WTC11 (cell line): Measurements from ENCODE around the gene SBF2. TPM values are rescaled to one million over a fixed set of nuclear protein-coding genes. Genes with fewer than 3 reads are reported as not detected.

Experiments
- ATAC-seq: fragments of 200-7000 bp; cut with Tn5 transposase; 2 replicates; pipeline ENCODE4 v1.10.0; 2021; ENCODE audit warnings: mild to moderate bottlenecking, moderate library complexity
- CTCF ChIA-PET: fragments of 300-600 bp; sonication (Branson Sonifier 250); formaldehyde crosslinking; loops from one replicate; lab custom pipeline; 2021; ENCODE audit warnings: antibody characterized with exemption; lab: Charles Lee
- POLR2A ChIA-PET: fragments of 350-600 bp; sonication (Branson Sonifier 250); formaldehyde crosslinking; loops from one replicate; lab custom pipeline; 2021; ENCODE audit warnings: antibody characterized with exemption; lab: Charles Lee
- DNase-seq: peaks from one replicate; pipeline ENCODE4 v3.0.0; 2021; ENCODE audit warnings: low spot score
- H3K27ac Mint-ChIP-seq: 2 replicates; pipeline ENCODE4 v1.8.0; 2021; ENCODE audit warnings: mixed read lengths
- H3K27me3 Mint-ChIP-seq: 2 replicates; pipeline ENCODE4 v1.8.0; 2021; ENCODE audit warnings: low read depth, mild to moderate bottlenecking, moderate library complexity, mixed read lengths
- H3K36me3 Mint-ChIP-seq: 2 replicates; pipeline ENCODE4 v1.8.0; 2021; ENCODE audit warnings: mixed read lengths
- H3K4me1 Mint-ChIP-seq: 2 replicates; pipeline ENCODE4 v1.8.0; 2022; ENCODE audit warnings: mixed read lengths
- H3K4me3 Mint-ChIP-seq: 2 replicates; pipeline ENCODE4 v1.8.0; 2021; ENCODE audit warnings: mild to moderate bottlenecking, moderate library complexity, mixed read lengths
- H3K9me3 Mint-ChIP-seq: 2 replicates; pipeline ENCODE4 v1.8.0; 2021; ENCODE audit warnings: mixed read lengths
- AR ChIP-seq: fragments of 250-450 bp; sonication (Bioruptor Pico); IDR thresholded peaks from 2 replicates; pipeline ENCODE4 v1.9.0; 2021; ENCODE audit warnings: mild to moderate bottlenecking
- ATF1 ChIP-seq: sonication (generic); formaldehyde crosslinking; IDR thresholded peaks from 2 replicates; pipeline ENCODE4 v1.8.1; 2023; ENCODE audit warnings: mild to moderate bottlenecking, moderate library complexity, missing genetic modification reagents
- CREB1 ChIP-seq: sonication (generic); formaldehyde crosslinking; IDR thresholded peaks from 2 replicates; pipeline ENCODE4 v1.8.0; 2023; ENCODE audit warnings: mild to moderate bottlenecking, missing genetic modification reagents
- EMX1 ChIP-seq: fragments of 250-450 bp; sonication (Bioruptor Pico); IDR thresholded peaks from 2 replicates; pipeline ENCODE4 v1.8.0; 2021; ENCODE audit warnings: mild to moderate bottlenecking
- FOXK1 ChIP-seq: sonication (generic); formaldehyde crosslinking; IDR thresholded peaks from 2 replicates; pipeline ENCODE4 v1.8.0; 2022; ENCODE audit warnings: mild to moderate bottlenecking, moderate library complexity, missing genetic modification reagents
- FOXP1 ChIP-seq: sonication (generic); formaldehyde crosslinking; IDR thresholded peaks from 2 replicates; pipeline ENCODE4 v1.8.0; 2022; ENCODE audit warnings: missing genetic modification reagents, mild to moderate bottlenecking, moderate library complexity, borderline replicate concordance
- GRHL2 ChIP-seq: fragments of 250-450 bp; sonication (Bioruptor Pico); IDR thresholded peaks from 2 replicates; pipeline ENCODE4 v1.8.0; 2022; ENCODE audit warnings: mild to moderate bottlenecking, moderate library complexity; ENCODE audit not compliant: insufficient replicate concordance, severe bottlenecking
- KAT7 ChIP-seq: sonication (generic); formaldehyde crosslinking; IDR thresholded peaks from 2 replicates; pipeline ENCODE4 v1.8.1; 2023; ENCODE audit warnings: missing genetic modification reagents, mild to moderate bottlenecking, borderline replicate concordance
- MLX ChIP-seq: sonication (generic); formaldehyde crosslinking; IDR thresholded peaks from 2 replicates; pipeline ENCODE4 v1.8.1; 2023; ENCODE audit warnings: mild to moderate bottlenecking, missing genetic modification reagents, moderate library complexity
- MXD4 ChIP-seq: fragments of 250-450 bp; sonication (Bioruptor Pico); IDR thresholded peaks from 2 replicates; pipeline ENCODE4 v1.8.0; 2021; ENCODE audit warnings: mild to moderate bottlenecking, moderate library complexity, borderline replicate concordance
- NFE2L1 ChIP-seq: sonication (generic); formaldehyde crosslinking; IDR thresholded peaks from 2 replicates; pipeline ENCODE4 v1.8.1; 2023; ENCODE audit warnings: missing genetic modification reagents
- NFYB ChIP-seq: sonication (generic); formaldehyde crosslinking; conservative IDR thresholded peaks from 2 replicates; pipeline ENCODE4 v1.8.0; 2022; ENCODE audit warnings: low read depth, missing genetic modification reagents
- PREB ChIP-seq: sonication (generic); formaldehyde crosslinking; IDR thresholded peaks from 2 replicates; pipeline ENCODE4 v1.8.1; 2022; ENCODE audit warnings: mild to moderate bottlenecking, missing genetic modification reagents, moderate library complexity, borderline replicate concordance
- PRRX2 ChIP-seq: fragments of 250-450 bp; sonication (Bioruptor Pico); IDR thresholded peaks from 2 replicates; pipeline ENCODE4 v1.8.0; 2021; ENCODE audit warnings: mild to moderate bottlenecking
- SMAD3 ChIP-seq: sonication (generic); formaldehyde crosslinking; IDR thresholded peaks from 2 replicates; pipeline ENCODE4 v1.8.0; 2022; ENCODE audit warnings: missing genetic modification reagents, mild to moderate bottlenecking, borderline replicate concordance
- TCF7 ChIP-seq: sonication (generic); formaldehyde crosslinking; IDR thresholded peaks from 2 replicates; pipeline ENCODE4 v1.8.0; 2022; ENCODE audit warnings: mild to moderate bottlenecking, low read depth, missing genetic modification reagents, moderate library complexity
- TEAD4 ChIP-seq: sonication (generic); formaldehyde crosslinking; IDR thresholded peaks from 2 replicates; pipeline ENCODE4 v1.8.0; 2022; ENCODE audit warnings: mild to moderate bottlenecking, missing genetic modification reagents
- TP53 ChIP-seq: sonication (generic); formaldehyde crosslinking; IDR thresholded peaks from 2 replicates; pipeline ENCODE4 v1.8.1; 2023; ENCODE audit warnings: mild to moderate bottlenecking, missing genetic modification reagents
- ZBTB43 ChIP-seq: sonication (generic); formaldehyde crosslinking; IDR thresholded peaks from 2 replicates; pipeline ENCODE4 v1.8.1; 2023; ENCODE audit warnings: mild to moderate bottlenecking, missing genetic modification reagents
- ZNF263 ChIP-seq: sonication (generic); formaldehyde crosslinking; IDR thresholded peaks from 2 replicates; pipeline ENCODE4 v1.8.1; 2022; ENCODE audit warnings: low read depth, mild to moderate bottlenecking, moderate library complexity, missing genetic modification reagents
- ZNF423 ChIP-seq: fragments of 250-450 bp; sonication (Bioruptor Pico); IDR thresholded peaks from 2 replicates; pipeline ENCODE4 v2.1.2; 2022; ENCODE audit warnings: mild to moderate bottlenecking, moderate library complexity
- ZNF425 ChIP-seq: fragments of 250-450 bp; sonication (Bioruptor Pico); conservative IDR thresholded peaks from 2 replicates; pipeline ENCODE4 v1.9.0; 2021; ENCODE audit warnings: mild to moderate bottlenecking
- total RNA-seq: library from RNA; stranded (reverse); gene quantifications from 3 replicates; pipeline ENCODE4 v1.2.3, GENCODE V29; 2021
- TF ChIP-seq, protein P1 (sequence below): fragments of 250-450 bp; sonication (Bioruptor Pico); IDR thresholded peaks from 2 replicates; pipeline ENCODE4 v1.9.0; 2021; ENCODE audit warnings: mild to moderate bottlenecking
- TF ChIP-seq, protein P2 (sequence below): sonication (generic); formaldehyde crosslinking; conservative IDR thresholded peaks from 2 replicates; pipeline ENCODE4 v1.8.1; 2022; ENCODE audit warnings: mild to moderate bottlenecking, missing genetic modification reagents

Gene SBF2
- total RNA-seq, 1 experiment from 2014 or later = 47.6 TPM

DNA sequence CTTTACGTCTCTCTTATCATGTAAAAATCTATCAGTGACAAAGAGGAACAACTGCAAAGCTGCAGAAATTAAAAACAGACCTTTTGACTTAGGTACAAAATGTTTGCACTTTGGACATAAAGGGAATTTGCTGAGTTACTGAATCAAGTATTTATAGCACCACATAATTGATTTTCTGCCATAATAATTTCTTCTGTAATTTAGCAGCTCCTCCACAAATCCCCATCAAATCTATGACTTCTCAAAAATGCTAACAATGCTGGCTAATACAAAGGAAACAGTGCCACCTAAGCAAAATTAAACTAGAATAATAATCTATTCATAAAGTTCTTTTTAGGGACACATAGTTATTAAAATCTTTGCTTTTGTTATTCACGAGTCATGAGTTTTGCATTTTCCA lies 415.1 kb downstream of the SBF2 start:
- no peak overlapping the region for H3K4me3 Mint-ChIP-seq
- no peaks in the 10 kb centered on the region; the same call in 1 of the 2 replicates for H3K27me3 Mint-ChIP-seq
- H3K9me3 Mint-ChIP-seq = no peaks in the 10 kb centered on the region; the same call in 1 of the 2 replicates
- no peak for TF ChIP-seq KAT7 (CRISPR knock-in tag)
- no peak for TF ChIP-seq CREB1 (CRISPR knock-in tag)
- TF ChIP-seq AR = no peak
- no peak for TF ChIP-seq MLX (CRISPR knock-in tag)
- no peak for TF ChIP-seq TCF7 (CRISPR knock-in tag)
- TF ChIP-seq ZNF263 (CRISPR knock-in tag) = no peak
- TF ChIP-seq FOXP1 = no peak
- no peak for TF ChIP-seq ZNF423
- TF ChIP-seq ATF1 (CRISPR knock-in tag) = no peak
- TF ChIP-seq GRHL2 (CRISPR knock-in tag) = no peak
- no peak for TF ChIP-seq NFYB (CRISPR knock-in tag)
- no peak for TF ChIP-seq FOXK1
- no peak for TF ChIP-seq PRRX2 (CRISPR knock-in tag)
- no peak for TF ChIP-seq TEAD4 (CRISPR knock-in tag)
- TF ChIP-seq EMX1 (CRISPR knock-in tag) = no peak
- ChIA-PET POLR2A (no interaction called here), CTCF (interaction anchor here (1.1 kb wide), 1 partner anchor 16 kb away, joined by 7 read pairs; no protein-coding TSS in a partner anchor)
- peaks cover 14% of the 10 kb centered on the region for H3K4me1 Mint-ChIP-seq
- peaks cover 5% of the 10 kb centered on the region; the same call in 1 of the 2 replicates for H3K36me3 Mint-ChIP-seq
- H3K27ac Mint-ChIP-seq = no peak overlapping the region
- no peak for ATAC-seq
- no peak for DNase-seq

GRCh38 chr11:9876331-9876730 lies 417.7 kb downstream of the SBF2 start:
- no peak overlapping the region for H3K27ac Mint-ChIP-seq
- ChIA-PET POLR2A (no interaction called here), CTCF (no interaction called here)
- peaks cover 19% of the 10 kb centered on the region for H3K36me3 Mint-ChIP-seq
- H3K4me1 Mint-ChIP-seq = peaks cover 14% of the 10 kb centered on the region
- H3K4me3 Mint-ChIP-seq = no peak overlapping the region
- no peaks in the 10 kb centered on the region for H3K27me3 Mint-ChIP-seq
- H3K9me3 Mint-ChIP-seq = peaks cover 16% of the 10 kb centered on the region
- no peak for ATAC-seq
- DNase-seq = no peak
- TF ChIP-seq, protein P1, sequence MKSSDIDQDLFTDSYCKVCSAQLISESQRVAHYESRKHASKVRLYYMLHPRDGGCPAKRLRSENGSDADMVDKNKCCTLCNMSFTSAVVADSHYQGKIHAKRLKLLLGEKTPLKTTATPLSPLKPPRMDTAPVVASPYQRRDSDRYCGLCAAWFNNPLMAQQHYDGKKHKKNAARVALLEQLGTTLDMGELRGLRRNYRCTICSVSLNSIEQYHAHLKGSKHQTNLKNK (CRISPR knock-in tag) = no peak
- TF ChIP-seq PREB (CRISPR knock-in tag) (no peak), MLX (CRISPR knock-in tag) (no peak), MXD4 (CRISPR knock-in tag) (no peak), NFE2L1 (CRISPR knock-in tag) (no peak), SMAD3 (CRISPR knock-in tag) (no peak), TP53 (CRISPR knock-in tag) (no peak), ZNF425 (CRISPR knock-in tag) (no peak), ZBTB43 (CRISPR knock-in tag) (no peak), NFYB (CRISPR knock-in tag) (no peak)
- TF ChIP-seq, protein P2, sequence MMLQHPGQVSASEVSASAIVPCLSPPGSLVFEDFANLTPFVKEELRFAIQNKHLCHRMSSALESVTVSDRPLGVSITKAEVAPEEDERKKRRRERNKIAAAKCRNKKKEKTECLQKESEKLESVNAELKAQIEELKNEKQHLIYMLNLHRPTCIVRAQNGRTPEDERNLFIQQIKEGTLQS (CRISPR knock-in tag) = no peak
